ENCODE measurements around the gene TMEM250. TPM values are rescaled to one million over a fixed set of nuclear protein-coding genes. Genes with fewer than 3 reads are reported as not detected.

Gene TMEM250
- total RNA-seq, 1 experiment from 2014 or later: 15.1 TPM

GRCh38 chr9:136149853-136150252, 31.2 kb upstream of the TMEM250 start:
- no peaks in the 10 kb centered on the region for H3K36me3 ChIP-seq (ENCODE audit: insufficient read depth, low read length)
- no peak overlapping the region for H3K9ac ChIP-seq (ENCODE audit: low read length)
- H3K4me2 ChIP-seq (ENCODE audit: low read depth, low read length, poor library complexity, severe bottlenecking): no peak overlapping the region
- H2AFZ ChIP-seq (ENCODE audit: low read length): no peak overlapping the region
- H3K9me3 ChIP-seq (ENCODE audit: low read length): no peaks in the 10 kb centered on the region
- H3K4me1 ChIP-seq (ENCODE audit: low read length): peaks cover 6% of the 10 kb centered on the region
- no peaks in the 10 kb centered on the region for H3K27me3 ChIP-seq (ENCODE audit: low read length)
- peaks cover 3% of the 10 kb centered on the region; the same call in 1 of the 2 replicates for H4K20me1 ChIP-seq (ENCODE audit: insufficient read depth, low read depth, low read length)
- H3K79me2 ChIP-seq (ENCODE audit: low read length): no peaks in the 10 kb centered on the region
- no peak overlapping the region for H3K4me3 ChIP-seq (ENCODE audit: low read length)
- no peaks in the 10 kb centered on the region for H3K9me2 ChIP-seq (replicated peaks; ENCODE audit: insufficient read depth, low read length)
- no peak for DNase-seq
- no peak overlapping the region for H3K27ac ChIP-seq (ENCODE audit: low read length)

GRCh38 chr9:136149337-136149736, 30.7 kb upstream of the TMEM250 start:
- no peaks in the 10 kb centered on the region for H3K36me3 ChIP-seq (ENCODE audit: insufficient read depth, low read length)
- H3K9me3 ChIP-seq (ENCODE audit: low read length): no peaks in the 10 kb centered on the region
- H3K9ac ChIP-seq (ENCODE audit: low read length): no peak overlapping the region
- no peak for DNase-seq
- no peaks in the 10 kb centered on the region for H3K79me2 ChIP-seq (ENCODE audit: low read length)
- H3K9me2 ChIP-seq (replicated peaks; ENCODE audit: insufficient read depth, low read length): no peaks in the 10 kb centered on the region
- peaks cover 6% of the 10 kb centered on the region for H3K4me1 ChIP-seq (ENCODE audit: low read length)
- no peak overlapping the region for H3K4me3 ChIP-seq (ENCODE audit: low read length)
- H2AFZ ChIP-seq (ENCODE audit: low read length): no peak overlapping the region
- peaks cover 3% of the 10 kb centered on the region; the same call in 1 of the 2 replicates for H4K20me1 ChIP-seq (ENCODE audit: insufficient read depth, low read depth, low read length)
- no peak overlapping the region for H3K27ac ChIP-seq (ENCODE audit: low read length)
- H3K27me3 ChIP-seq (ENCODE audit: low read length): no peaks in the 10 kb centered on the region
- H3K4me2 ChIP-seq (ENCODE audit: low read depth, low read length, poor library complexity, severe bottlenecking): no peak overlapping the region

- Histone ChIP-seq H3K4me1 (ENCODE audit: low read length) (peaks cover 6% of the 10 kb centered on the region), H3K79me2 (ENCODE audit: low read length) (no peaks in the 10 kb centered on the region), H3K27ac (ENCODE audit: low read length) (no peak overlapping the region), H3K9me2 (replicated peaks; ENCODE audit: insufficient read depth, low read length) (no peaks in the 10 kb centered on the region), H3K27me3 (ENCODE audit: low read length) (no peaks in the 10 kb centered on the region), H3K36me3 (ENCODE audit: insufficient read depth, low read length) (no peaks in the 10 kb centered on the region), H2AFZ (ENCODE audit: low read length) (no peak overlapping the region), H3K4me2 (ENCODE audit: low read depth, low read length, poor library complexity, severe bottlenecking) (no peak overlapping the region), H3K9ac (ENCODE audit: low read length) (no peak overlapping the region), H3K4me3 (ENCODE audit: low read length) (no peak overlapping the region), H4K20me1 (ENCODE audit: insufficient read depth, low read depth, low read length) (peaks cover 3% of the 10 kb centered on the region; the same call in 1 of the 2 replicates), H3K9me3 (ENCODE audit: low read length) (no peaks in the 10 kb centered on the region)
- DNase-seq: no peak
Observed at GRCh38 chr9:136148766-136149165, 30.1 kb upstream of the TMEM250 start.

GRCh38 chr9:136147890-136148714, 29.4 kb upstream of the TMEM250 start:
- no peak overlapping the region for H3K27ac ChIP-seq (ENCODE audit: low read length)
- peaks cover 3% of the 10 kb centered on the region; the same call in 1 of the 2 replicates for H4K20me1 ChIP-seq (ENCODE audit: insufficient read depth, low read depth, low read length)
- H3K36me3 ChIP-seq (ENCODE audit: insufficient read depth, low read length): no peaks in the 10 kb centered on the region
- H3K9me3 ChIP-seq (ENCODE audit: low read length): no peaks in the 10 kb centered on the region
- H3K4me3 ChIP-seq (ENCODE audit: low read length): no peak overlapping the region
- no peaks in the 10 kb centered on the region for H3K27me3 ChIP-seq (ENCODE audit: low read length)
- H3K79me2 ChIP-seq (ENCODE audit: low read length): no peaks in the 10 kb centered on the region
- no peak overlapping the region for H3K9ac ChIP-seq (ENCODE audit: low read length)
- H2AFZ ChIP-seq (ENCODE audit: low read length): no peak overlapping the region
- H3K4me2 ChIP-seq (ENCODE audit: low read depth, low read length, poor library complexity, severe bottlenecking): no peak overlapping the region
- DNase-seq: no peak
- no peaks in the 10 kb centered on the region for H3K9me2 ChIP-seq (replicated peaks; ENCODE audit: insufficient read depth, low read length)
- H3K4me1 ChIP-seq (ENCODE audit: low read length): peaks cover 6% of the 10 kb centered on the region

- Histone ChIP-seq H3K4me2 (ENCODE audit: low read depth, low read length, poor library complexity, severe bottlenecking) (no peak overlapping the region), H3K4me3 (ENCODE audit: low read length) (no peak overlapping the region), H3K27ac (ENCODE audit: low read length) (no peak overlapping the region), H4K20me1 (ENCODE audit: insufficient read depth, low read depth, low read length) (peaks cover 3% of the 10 kb centered on the region; the same call in 1 of the 2 replicates), H3K4me1 (ENCODE audit: low read length) (peaks cover 6% of the 10 kb centered on the region), H3K9ac (ENCODE audit: low read length) (no peak overlapping the region), H3K27me3 (ENCODE audit: low read length) (no peaks in the 10 kb centered on the region), H3K79me2 (ENCODE audit: low read length) (no peaks in the 10 kb centered on the region), H3K36me3 (ENCODE audit: insufficient read depth, low read length) (no peaks in the 10 kb centered on the region), H3K9me2 (replicated peaks; ENCODE audit: insufficient read depth, low read length) (no peaks in the 10 kb centered on the region), H3K9me3 (ENCODE audit: low read length) (no peaks in the 10 kb centered on the region), H2AFZ (ENCODE audit: low read length) (no peak overlapping the region)
- DNase-seq: no peak
Observed at GRCh38 chr9:136147038-136147889, 28.6 kb upstream of the TMEM250 start.

- no peak overlapping the region for H2AFZ ChIP-seq (ENCODE audit: low read length)
- H3K27me3 ChIP-seq (ENCODE audit: low read length): no peaks in the 10 kb centered on the region
- no peak overlapping the region for H3K9ac ChIP-seq (ENCODE audit: low read length)
- H3K9me3 ChIP-seq (ENCODE audit: low read length): no peaks in the 10 kb centered on the region
- no peaks in the 10 kb centered on the region for H3K36me3 ChIP-seq (ENCODE audit: insufficient read depth, low read length)
- no peak overlapping the region for H3K4me3 ChIP-seq (ENCODE audit: low read length)
- no peak for DNase-seq
- peaks cover 3% of the 10 kb centered on the region; the same call in 1 of the 2 replicates for H4K20me1 ChIP-seq (ENCODE audit: insufficient read depth, low read depth, low read length)
- H3K4me2 ChIP-seq (ENCODE audit: low read depth, low read length, poor library complexity, severe bottlenecking): no peak overlapping the region
- no peaks in the 10 kb centered on the region for H3K9me2 ChIP-seq (replicated peaks; ENCODE audit: insufficient read depth, low read length)
- no peak overlapping the region for H3K27ac ChIP-seq (ENCODE audit: low read length)
- H3K4me1 ChIP-seq (ENCODE audit: low read length): peaks cover 6% of the 10 kb centered on the region
- no peaks in the 10 kb centered on the region for H3K79me2 ChIP-seq (ENCODE audit: low read length)
Observed at GRCh38 chr9:136146126-136147037, 27.7 kb upstream of the TMEM250 start.

GRCh38 chr9:136145580-136145979, 26.9 kb upstream of the TMEM250 start:
- Histone ChIP-seq H3K9me3 (ENCODE audit: low read length) (no peaks in the 10 kb centered on the region), H3K27ac (ENCODE audit: low read length) (no peak overlapping the region), H4K20me1 (ENCODE audit: insufficient read depth, low read depth, low read length) (peaks cover 3% of the 10 kb centered on the region; the same call in 1 of the 2 replicates), H3K4me1 (ENCODE audit: low read length) (peaks cover 6% of the 10 kb centered on the region), H3K9ac (ENCODE audit: low read length) (no peak overlapping the region), H3K4me2 (ENCODE audit: low read depth, low read length, poor library complexity, severe bottlenecking) (no peak overlapping the region), H3K27me3 (ENCODE audit: low read length) (no peaks in the 10 kb centered on the region), H3K9me2 (replicated peaks; ENCODE audit: insufficient read depth, low read length) (no peaks in the 10 kb centered on the region), H3K79me2 (ENCODE audit: low read length) (no peaks in the 10 kb centered on the region), H3K36me3 (ENCODE audit: insufficient read depth, low read length) (no peaks in the 10 kb centered on the region), H2AFZ (ENCODE audit: low read length) (no peak overlapping the region), H3K4me3 (ENCODE audit: low read length) (no peak overlapping the region)
- no peak for DNase-seq

Measured in Karpas-422 (cell line).